Hematopoietic multipotent progenitor cell treated with erythropoietin and hydrocortisone succinate and interleukin-3 and kit ligand, for 6 days (in vitro differentiated cells): ENCODE data around the gene GBP2.
"Not testable (repeated sequence)": the region's sequence is repeated elsewhere in the genome, so short reads cannot be mapped to it uniquely, and the experiment has no call there.

Source experiments
- DNase-seq: peaks from one replicate; pipeline ENCODE4 v3.0.0-alpha.2; 2015

Gene GBP2, protein sequence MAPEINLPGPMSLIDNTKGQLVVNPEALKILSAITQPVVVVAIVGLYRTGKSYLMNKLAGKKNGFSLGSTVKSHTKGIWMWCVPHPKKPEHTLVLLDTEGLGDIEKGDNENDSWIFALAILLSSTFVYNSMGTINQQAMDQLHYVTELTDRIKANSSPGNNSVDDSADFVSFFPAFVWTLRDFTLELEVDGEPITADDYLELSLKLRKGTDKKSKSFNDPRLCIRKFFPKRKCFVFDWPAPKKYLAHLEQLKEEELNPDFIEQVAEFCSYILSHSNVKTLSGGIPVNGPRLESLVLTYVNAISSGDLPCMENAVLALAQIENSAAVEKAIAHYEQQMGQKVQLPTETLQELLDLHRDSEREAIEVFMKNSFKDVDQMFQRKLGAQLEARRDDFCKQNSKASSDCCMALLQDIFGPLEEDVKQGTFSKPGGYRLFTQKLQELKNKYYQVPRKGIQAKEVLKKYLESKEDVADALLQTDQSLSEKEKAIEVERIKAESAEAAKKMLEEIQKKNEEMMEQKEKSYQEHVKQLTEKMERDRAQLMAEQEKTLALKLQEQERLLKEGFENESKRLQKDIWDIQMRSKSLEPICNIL

DNA sequence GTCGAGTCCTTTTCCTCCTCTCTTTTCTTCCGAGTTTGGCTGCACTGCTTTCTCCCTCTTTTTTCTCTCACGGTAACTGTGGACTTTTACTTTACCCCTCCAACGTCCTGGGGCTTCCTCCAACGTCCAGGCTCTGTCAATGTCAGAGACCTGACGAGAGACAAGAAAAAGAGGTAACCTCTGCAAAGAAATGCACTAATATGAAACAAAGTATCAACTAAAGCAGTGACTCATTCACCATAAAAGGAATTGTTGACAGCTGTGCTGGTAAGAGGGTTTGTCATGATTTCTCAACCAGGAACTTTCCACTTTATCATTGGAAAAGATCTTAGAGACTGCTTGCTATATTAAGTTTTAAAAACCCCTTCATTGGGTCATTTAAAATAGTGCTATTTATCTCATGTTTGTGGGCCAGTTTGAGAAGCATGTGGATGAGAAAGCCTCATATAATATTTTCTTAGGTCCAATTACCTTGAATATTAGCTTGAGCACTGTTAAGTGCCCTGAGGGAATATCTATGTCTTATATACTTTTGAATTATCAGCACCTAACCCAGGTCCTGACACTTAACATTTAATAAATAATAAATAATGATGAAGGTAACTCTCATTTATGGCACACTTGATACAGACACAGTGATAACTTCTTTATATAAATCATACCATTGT, at the start of gene GBP2:
GBP2 (minus strand) TSS at position 202 of the 668 bp plus-strand sequence. CDS start 4,148 bp downstream, outside the sequence.
- peak; percentile 68 for DNase-seq

DNA sequence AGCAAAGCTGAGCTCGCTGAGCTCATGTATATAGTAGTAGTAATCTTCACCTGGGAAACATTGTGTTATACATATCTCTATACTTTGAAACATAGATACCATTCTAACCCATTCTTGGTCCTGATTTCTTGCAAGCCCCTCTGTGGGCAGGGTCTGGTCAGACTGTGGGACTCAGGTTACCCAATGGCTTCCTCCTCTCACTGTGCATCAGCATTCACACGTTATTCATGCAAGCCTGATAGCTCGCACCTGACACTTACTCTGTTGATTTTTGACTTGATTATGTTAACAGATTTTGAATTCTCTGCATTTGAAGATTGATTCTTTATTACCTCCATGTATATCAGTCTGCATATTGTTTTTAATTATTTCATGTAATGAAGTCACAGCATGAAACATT, 48.6 kb upstream of the GBP2 start:
- no peak for DNase-seq

DNA sequence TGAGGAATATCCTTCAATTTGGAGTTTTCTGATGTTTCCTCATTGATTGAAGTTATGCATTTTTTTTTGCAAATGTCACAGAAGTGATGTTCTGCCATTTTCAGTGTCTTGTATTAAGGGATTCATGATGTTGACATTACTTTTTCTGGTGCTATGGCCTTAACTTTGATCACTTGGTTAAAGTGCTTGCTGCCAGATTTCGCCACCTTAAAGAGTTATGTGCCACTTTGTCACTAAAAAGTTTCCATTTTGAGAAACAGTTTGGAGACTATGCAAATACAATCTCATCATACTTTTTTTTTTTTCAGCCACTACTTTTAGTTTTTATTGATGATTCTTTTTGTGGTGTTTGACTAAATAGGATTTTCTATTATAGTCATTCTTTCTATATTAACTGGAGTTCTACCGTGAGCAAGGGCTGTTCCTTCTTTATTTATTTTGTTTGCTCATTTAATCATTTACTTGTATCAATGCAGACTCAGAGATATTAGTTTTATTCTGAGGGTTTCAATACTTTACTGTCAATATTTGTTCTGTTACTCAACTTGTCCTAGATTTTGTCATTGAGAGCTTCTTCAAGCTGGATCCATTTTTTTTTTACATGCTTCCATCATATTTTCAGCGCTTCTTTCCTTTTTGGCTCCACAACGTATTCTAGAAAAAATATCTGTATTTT, 46.7 kb upstream of the GBP2 start:
- DNase-seq = no peak

DNA sequence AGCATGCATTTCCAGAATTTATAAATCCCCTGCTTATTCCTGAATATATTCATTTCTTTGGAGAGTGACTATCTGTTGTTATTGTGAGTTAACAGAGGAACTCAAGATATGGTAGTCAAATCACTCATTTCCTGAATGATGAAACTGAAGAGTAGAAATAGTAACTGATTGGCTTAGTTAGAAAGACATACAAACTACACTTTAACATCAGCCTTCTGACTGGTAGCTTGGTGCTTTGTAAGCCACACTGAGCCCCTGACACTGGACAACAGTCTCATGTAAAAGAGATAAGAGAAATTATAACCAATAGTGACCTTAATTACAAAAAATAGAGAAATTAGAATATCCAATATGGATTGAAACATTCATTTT, 45.1 kb upstream of the GBP2 start:
- no peak for DNase-seq

DNA sequence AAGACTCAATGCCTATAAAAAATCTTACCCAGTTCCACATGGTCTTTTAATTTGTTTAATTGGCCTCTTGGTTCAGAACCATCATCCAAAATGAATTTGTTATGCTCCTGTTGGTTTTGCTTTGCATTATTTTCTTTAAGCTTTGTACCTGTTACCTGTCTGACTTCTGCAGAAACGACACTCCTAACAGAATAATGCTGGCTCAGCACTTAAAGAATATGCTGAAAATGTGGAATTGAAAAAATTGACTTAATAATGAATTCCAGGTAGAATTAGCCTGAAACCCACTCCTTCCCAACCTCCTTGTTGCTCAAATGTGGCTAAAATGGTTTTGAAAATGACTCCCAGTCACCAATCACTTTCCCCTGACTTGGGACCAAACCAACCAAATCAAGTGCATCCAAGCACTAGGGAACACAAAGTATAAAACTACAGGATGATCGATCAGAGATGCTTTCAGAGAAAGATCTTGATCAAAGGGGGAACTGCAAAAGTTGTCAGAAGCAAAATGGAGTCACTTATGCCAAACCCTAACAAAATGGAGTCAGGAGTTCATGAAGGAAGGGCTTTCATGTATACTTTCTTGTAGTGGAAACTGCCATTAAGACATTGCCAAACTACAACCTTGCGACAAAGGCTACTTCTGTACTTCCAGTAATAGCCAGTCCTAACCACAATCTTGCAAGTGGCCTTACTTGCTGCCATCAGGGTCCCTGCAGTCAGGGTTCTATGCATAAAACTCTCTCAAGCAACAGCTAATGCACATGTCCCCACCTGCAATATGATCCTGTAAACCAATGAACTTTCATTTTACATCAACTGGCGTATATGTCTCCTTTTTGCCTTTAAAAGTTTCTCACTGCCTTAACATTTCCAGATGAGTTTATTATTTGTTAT, 44.5 kb upstream of the GBP2 start:
- no peak for DNase-seq

DNA sequence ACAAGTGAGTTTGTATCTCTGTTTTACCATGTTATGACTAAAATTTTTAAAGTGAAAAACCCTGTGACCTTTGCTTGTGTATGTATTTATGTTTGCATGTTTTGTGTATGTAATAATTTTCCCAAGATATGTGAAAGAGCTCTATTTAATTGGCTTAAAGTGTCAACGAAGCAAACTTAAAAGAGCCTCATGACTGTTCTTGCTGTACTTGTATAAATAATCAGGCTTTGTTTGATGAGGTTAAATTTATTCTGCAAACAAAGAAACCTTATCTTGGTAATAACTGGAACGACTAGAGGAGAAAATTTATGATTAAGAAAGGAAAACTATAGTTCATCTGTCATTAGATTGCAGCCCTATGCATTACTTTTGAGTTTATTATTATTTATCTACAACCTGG, 43.3 kb upstream of the GBP2 start:
- DNase-seq = no peak

DNA sequence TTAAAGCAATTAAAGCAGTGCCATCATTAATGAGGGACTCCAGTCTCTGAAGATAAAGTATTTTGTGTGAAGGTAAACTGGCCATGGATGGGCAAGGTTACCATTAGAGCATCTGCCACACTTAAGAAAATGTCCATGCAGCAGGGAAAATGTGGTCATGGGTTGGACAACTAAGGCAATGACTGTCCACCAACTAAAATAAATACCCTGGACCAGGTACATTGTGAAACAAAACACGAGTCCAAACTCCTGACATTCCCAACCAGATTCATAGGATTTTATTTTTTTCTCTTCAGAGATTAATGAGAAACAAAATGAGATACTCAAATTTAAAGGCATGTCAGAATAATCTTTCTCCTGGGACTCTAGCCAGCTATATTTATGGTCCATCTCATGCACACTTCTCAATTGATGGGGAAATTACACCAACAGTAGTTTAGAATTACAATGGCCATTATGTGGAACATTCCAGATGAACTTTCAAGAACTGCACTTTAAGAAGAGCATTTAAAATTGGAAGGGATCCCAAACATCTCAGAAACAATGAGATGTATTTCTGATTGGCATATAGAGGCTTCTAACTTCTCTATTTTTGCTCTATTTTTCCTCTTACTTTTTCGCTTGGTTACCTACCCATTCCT, 41.8 kb upstream of the GBP2 start:
- no peak for DNase-seq

DNA sequence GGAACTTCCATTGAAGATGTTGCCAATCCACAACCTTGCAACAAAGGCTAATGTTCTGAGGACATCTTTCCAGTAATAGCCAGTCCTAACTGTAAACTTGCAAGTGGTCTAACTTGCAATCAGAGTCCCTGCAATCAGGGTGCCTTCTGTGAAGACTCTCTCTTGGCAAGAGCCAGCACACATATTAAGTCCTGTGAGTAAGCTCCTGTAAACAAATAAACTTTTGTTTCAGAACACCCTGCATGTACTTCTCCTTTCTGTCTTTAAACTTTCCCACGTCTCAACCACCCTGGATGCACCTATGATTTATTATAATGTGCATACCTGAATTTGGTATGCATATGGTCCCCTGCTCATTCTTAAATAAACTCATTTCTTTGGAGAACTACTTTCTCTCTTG, 40.8 kb upstream of the GBP2 start:
- no peak for DNase-seq

DNA sequence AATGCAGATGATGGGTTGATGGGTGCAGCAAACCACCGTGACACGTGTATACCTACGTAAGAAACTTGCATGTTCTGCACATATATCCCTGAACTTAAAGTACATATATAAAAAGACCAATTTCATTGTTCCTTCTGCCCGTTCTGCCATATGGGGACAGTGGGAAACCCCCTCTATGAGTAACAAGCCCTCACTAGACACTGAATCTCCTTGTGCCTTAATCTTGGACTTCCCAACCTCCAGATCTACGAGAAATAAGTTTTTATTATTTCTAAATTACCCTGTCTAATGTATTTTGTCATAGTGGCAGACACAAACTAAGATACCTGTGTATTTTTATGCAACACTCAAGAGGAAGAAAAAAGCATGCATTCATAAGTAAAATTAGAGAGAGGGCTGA, 39.9 kb upstream of the GBP2 start:
- no peak for DNase-seq

DNA sequence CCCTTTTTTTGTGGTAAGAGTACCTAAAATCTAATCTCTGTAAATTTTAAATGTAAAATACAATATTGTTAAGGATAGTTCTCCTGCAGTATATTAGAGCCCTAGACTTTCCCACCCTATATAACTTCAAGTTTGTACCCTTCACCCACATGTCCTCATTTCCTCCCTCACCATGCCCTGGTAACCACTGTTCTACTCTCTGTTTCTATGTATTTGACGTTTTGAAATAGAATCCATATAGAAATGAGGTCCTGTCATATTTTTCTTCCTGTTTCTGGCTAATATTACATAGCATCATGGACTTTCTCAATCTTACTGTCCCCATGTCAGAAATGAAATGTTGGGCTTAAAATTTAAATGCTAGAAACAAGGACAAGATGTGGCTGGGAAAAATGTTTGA, 25.1 kb upstream of the GBP2 start:
- no peak for DNase-seq

DNA sequence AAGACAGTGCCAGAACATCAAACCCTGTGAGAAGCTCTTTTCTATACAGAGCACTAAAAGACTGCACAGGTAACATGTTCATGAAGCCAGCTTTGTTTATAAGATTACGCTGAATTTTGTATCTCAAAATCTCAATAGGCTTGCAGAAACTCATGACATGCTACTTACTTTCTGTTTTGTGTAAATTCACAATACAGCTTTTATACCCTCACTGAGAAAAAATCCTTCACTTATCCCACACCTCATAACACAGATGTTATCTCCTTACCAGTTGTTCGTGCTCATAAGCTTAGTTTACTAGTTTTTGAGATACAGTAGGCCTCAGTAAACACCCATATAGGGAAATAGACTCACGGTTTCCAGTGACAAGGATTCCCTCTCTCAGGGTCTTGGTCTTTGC, 24.1 kb upstream of the GBP2 start:
- no peak for DNase-seq

DNA sequence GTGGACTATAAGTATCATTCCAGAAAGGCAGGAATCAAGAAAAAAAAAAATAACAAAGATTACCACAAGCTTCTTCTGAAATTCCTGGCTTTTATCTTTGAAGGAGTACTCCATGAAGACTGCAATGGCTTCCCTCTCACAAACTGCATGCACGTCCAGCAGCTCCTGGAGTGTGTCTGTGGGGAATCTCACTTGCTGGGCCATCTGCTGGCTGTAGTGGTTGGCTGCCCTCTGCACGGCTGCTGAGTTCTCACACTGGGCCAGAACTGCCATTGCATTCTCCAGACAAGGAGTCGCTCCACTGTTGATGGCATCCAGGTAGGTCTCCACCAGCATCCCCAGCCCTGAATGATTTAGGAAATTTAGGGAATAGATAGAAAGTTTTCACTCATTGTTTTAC, 23.3 kb upstream of the GBP2 start:
- no peak for DNase-seq

DNA sequence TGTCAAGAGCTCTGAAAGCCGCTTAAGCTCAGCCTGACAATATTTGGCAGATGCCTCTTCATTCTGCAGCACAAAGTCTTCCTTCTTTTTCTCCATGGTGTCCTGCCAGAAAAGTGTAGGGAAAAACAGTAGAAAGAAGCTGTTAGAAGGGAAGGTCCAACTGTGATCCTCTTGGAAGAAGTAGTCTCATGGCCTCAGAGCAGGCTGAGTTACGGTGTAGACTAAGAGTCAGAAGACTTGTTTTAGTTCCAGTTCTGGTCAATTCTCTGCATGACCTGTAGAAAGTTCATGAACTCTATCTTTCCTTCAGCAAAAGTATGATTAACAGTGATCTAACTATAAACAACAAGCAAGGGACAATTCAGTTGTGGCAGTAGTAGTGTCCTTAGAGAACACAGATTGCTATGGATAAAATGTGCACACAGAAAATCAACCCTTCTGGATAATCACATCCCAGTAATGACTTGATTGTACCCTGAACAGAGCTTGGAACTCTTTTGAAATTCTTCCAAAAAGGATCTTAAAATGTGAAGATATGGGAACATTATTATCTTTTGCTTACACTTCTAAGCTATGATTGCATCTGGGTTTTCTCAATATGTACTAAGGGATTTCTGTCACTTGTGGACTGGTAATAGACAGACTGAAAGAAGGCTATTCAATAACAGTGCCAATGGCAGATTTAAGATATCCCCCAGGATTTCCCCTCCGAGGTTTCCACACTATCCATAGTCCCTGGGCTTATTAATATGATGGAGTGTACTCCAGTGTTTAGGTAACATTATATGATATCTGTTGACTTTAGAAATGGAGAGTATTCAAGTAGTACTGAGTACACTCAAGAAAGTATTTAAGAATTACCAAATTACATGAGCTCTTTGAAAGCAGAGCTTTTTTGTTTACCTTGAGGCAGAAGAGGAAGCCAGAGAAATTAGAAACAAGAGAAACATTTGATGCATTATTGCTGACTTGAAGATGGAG, 22.1 kb upstream of the GBP2 start:
- no peak for DNase-seq

DNA sequence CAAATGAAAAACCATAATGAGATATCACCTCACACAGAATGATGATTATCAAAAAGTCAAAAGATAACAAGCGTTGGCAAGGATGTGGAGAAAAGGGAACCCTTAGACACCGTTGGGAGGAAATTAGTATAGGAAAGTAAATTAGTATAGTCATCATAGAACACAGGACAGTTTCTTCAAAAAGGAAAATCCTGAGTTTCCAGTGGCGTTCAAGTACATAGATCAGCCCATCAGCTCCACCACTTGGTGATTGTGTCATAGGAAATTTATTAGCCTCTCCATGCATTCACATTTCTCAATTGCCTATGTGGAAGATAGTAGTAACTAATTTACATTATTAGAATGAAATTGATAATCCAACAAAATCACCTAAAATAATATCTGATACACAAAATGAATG, 20.8 kb upstream of the GBP2 start:
- no peak for DNase-seq

DNA sequence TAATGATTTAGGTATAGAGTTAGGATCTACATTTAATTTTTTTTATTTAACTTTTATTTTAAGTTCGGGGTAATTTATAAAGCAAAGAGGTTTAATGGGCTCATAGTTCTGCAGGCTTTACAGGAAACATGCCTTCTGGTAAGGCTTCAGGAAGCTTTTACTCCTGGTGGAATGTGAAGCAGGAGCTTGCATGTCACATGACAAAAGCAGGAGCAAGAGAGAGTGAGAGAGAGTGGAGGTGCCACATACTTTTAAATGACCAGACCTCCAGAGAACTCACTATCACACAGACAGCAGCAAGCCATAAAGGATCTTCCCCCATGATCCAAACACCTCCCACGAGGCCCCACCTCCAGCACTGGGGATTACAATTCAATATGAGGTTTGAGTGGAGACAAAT, 17.6 kb upstream of the GBP2 start:
- no peak for DNase-seq

DNA sequence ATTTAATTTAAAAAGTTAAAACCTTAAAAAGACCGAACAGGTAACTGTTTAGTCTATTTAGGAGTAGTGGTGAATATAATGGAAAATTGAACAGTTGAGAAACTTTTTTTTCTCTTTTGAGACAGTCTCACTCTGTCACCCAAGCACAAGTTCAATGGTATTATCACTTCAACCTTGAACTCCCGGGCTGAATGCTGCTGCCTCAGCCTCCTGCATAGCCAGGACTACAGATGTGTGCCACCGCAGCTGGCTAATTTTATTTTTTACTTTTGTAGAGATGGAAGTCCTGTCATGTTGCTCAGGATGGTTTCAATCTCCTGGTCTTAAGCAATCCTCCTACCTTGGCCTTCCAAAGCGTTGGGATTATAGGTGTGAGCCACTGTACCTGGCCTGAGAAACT, 16.2 kb upstream of the GBP2 start:
- DNase-seq = no peak

DNA sequence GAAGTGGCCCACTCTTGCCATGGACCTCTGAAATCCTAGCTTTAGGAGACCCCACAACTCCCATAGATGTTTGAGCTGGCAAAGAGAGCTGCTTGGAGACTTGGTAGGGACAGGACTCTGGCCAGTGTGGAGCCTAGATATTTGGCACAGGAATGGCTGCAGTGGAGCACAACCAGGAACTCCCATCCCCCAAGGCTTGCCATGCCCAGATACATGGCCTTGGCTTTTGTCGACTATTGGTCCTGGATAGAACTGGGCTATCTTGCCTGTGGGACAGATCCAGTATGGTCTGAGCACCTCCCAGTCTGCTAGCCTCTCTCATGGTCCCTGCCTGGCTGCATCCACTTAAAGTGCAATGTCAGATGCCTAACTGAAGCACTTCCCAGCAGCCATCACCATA, 7.8 kb upstream of the GBP2 start:
- no peak for DNase-seq

DNA sequence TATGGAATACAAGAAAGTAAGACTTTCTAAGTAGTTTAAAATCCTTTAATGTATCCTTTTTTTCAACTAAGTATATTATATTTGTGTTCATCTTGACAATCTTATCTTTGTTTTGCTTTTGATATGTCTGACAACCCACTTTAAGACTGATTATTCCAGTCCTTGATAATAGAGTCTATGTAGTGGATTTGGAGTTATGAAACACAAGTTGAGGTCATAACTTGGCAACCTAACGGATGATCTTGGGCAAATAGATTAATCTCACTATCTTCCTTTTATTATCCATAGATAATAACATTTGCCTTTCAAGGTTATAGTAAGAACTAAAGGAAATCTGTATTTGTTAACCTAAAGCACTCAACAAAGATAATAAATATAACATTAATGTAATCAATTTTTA, 4.8 kb upstream of the GBP2 start:
- DNase-seq = no peak

DNA sequence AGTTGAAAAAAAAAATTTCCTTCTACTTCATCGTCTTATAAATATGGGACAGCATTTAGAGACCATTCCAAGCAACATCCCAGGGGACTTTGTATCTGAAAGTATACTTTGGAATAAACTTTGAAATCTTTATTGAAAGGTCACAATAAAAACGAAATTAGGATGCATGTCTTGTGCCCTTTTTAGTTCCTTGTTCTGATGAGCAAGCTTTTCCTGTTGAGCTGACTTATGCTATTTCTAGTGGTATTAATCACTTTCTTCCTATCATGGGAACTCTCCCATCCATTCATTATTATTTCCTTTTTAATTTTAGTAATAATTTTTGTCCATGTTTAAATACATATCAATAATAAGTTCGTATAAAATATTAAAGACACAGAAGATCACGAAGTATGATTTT, 4.0 kb upstream of the GBP2 start:
- no peak for DNase-seq

DNA sequence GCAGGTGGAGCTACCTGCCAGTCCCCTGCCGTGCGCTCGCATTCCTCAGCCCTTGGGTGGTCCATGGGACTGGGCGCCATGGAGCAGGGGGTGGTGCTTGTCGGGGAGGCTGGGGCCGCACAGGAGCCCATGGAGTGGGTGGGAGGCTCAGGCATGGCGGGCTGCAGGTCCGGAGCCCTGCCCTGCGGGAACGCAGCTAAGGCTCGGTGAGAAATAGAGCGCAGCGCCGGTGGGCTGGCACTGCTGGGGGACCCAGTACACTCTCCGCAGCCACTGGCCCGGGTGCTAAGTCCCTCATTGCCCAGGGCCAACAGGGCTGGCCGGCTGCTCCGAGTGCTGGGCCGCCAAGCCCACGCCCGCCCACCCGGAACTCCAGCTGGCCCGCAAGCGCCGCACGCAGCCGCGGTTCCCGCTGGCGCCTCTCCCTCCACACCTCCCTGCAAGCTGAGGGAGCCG, 2.1 kb upstream of the GBP2 start:
- DNase-seq = not testable (repeated sequence)
